IMR-90 (cell line): ENCODE results near the gene C3orf70. TPM values are rescaled to one million over a fixed set of nuclear protein-coding genes. Genes with fewer than 3 reads are reported as not detected.

Experiments used
- ATAC-seq: fragments of 200-7000 bp; cut with Tn5 transposase; 2 replicates; pipeline ENCODE4 v1.9.1; 2020; ENCODE audit warnings: low read depth, mild to moderate bottlenecking, moderate library complexity
- BruUV-seq: library from RNA; stranded (reverse); fragments of 400-500 nt; replicated peaks from 2 replicates; lab custom pipeline; 2021; lab: Mats Ljungman, UMichigan
- CTCF ChIA-PET: fragments of 300-600 bp; formaldehyde crosslinking; extraction: SDS; loops from one replicate; lab custom pipeline; 2021; ENCODE audit warnings: antibody characterized with exemption; lab: Yijun Ruan, JAX
- POLR2A ChIA-PET: fragments of 300-600 bp; sonication (Branson Sonifier 250); formaldehyde crosslinking; loops from one replicate; lab custom pipeline; 2022; ENCODE audit warnings: antibody characterized with exemption; ENCODE audit not compliant: unreplicated experiment; lab: Charles Lee
- DNase-seq: peaks from one replicate; pipeline ENCODE4 v3.0.0; 2013
- H2AFZ ChIP-seq: replicated peaks from 2 replicates; pipeline ENCODE3; 2013; ENCODE audit warnings: low read length, mild to moderate bottlenecking; ENCODE audit not compliant: poor library complexity
- H2AK5ac ChIP-seq: 2 replicates; pipeline ENCODE4 v1.6.1; 2013; ENCODE audit warnings: low read depth, low read length, inconsistent platforms
- H2AK9ac ChIP-seq: replicated peaks from 2 replicates; pipeline ENCODE3; 2013; ENCODE audit warnings: mild to moderate bottlenecking, low read depth, low read length, moderate library complexity; ENCODE audit not compliant: poor library complexity
- H2BK120ac ChIP-seq: 2 replicates; pipeline ENCODE4 v1.6.1; 2013; ENCODE audit warnings: low read depth, low read length, inconsistent platforms
- H2BK15ac ChIP-seq: 3 replicates; pipeline ENCODE4 v1.6.1; 2013; ENCODE audit warnings: low read depth, low read length, inconsistent platforms
- H2BK20ac ChIP-seq: 2 replicates; pipeline ENCODE4 v1.6.1; 2013; ENCODE audit warnings: low read depth, mild to moderate bottlenecking, inconsistent platforms, low read length, moderate library complexity
- H2BK5ac ChIP-seq: 2 replicates; pipeline ENCODE4 v1.6.1; 2013; ENCODE audit warnings: mild to moderate bottlenecking, low read depth, low read length, inconsistent platforms; ENCODE audit not compliant: poor library complexity, severe bottlenecking
- H3K14ac ChIP-seq: replicated peaks from 2 replicates; pipeline ENCODE4 v1.6.1; 2013; ENCODE audit warnings: low read depth, low read length, inconsistent platforms
- H3K18ac ChIP-seq: 2 replicates; pipeline ENCODE4 v1.6.1; 2013; ENCODE audit warnings: low read depth, low read length, control low read depth
- H3K23ac ChIP-seq: 2 replicates; pipeline ENCODE4 v1.6.1; 2013; ENCODE audit warnings: low read depth, low read length, inconsistent platforms
- H3K27ac ChIP-seq: 2 replicates; pipeline ENCODE4 v1.5.1; 2013; ENCODE audit warnings: mild to moderate bottlenecking, control low read depth, low read length; ENCODE audit not compliant: insufficient read depth
- H3K27me3 ChIP-seq: 2 replicates; pipeline ENCODE4 v1.6.1; 2013; ENCODE audit warnings: low read length; ENCODE audit not compliant: control insufficient read depth, insufficient read depth
- H3K36me3 ChIP-seq: 2 replicates; pipeline ENCODE4 v1.6.1; 2013; ENCODE audit warnings: low read length, mixed read lengths; ENCODE audit not compliant: control insufficient read depth, insufficient read depth
- H3K4ac ChIP-seq: 2 replicates; pipeline ENCODE4 v1.6.1; 2013; ENCODE audit warnings: low read depth, low read length, inconsistent platforms
- H3K4me1 ChIP-seq: 2 replicates; pipeline ENCODE4 v1.6.1; 2013; ENCODE audit warnings: low read length, mixed read lengths; ENCODE audit not compliant: control insufficient read depth, insufficient read depth
- H3K4me2 ChIP-seq: 2 replicates; pipeline ENCODE4 v1.6.1; 2013; ENCODE audit warnings: low read depth, mild to moderate bottlenecking, control low read depth, low read length, moderate library complexity
- H3K4me3 ChIP-seq: 2 replicates; pipeline ENCODE4 v1.5.1; 2013; ENCODE audit warnings: low read depth, mild to moderate bottlenecking, control low read depth, low read length, moderate library complexity; ENCODE audit not compliant: insufficient read depth
- H3K56ac ChIP-seq: 2 replicates; pipeline ENCODE4 v1.6.1; 2013; ENCODE audit warnings: low read length, inconsistent platforms; ENCODE audit not compliant: insufficient read depth; ENCODE audit errors: extremely low read depth
- H3K79me1 ChIP-seq, 2 experiments: 2 replicates each; pipeline ENCODE4 v1.6.1; 2013; ENCODE audit warnings: low read length in 2 of 2, inconsistent platforms in 1 of 2, low read depth in 1 of 2
- H3K9ac ChIP-seq: 2 replicates; pipeline ENCODE4 v1.6.1; 2013; ENCODE audit warnings: low read depth, low read length, control low read depth
- H3K9me1 ChIP-seq: 2 replicates; pipeline ENCODE4 v1.6.1; 2013; ENCODE audit warnings: low read length, inconsistent platforms; ENCODE audit not compliant: insufficient read depth
- H3K9me3 ChIP-seq: 2 replicates; pipeline ENCODE4 v1.6.1; 2013; ENCODE audit warnings: low read length; ENCODE audit not compliant: control insufficient read depth, insufficient read depth
- H4K20me1 ChIP-seq: 2 replicates; pipeline ENCODE4 v1.6.1; 2013; ENCODE audit warnings: low read length, inconsistent platforms; ENCODE audit not compliant: insufficient read depth
- H4K5ac ChIP-seq: 2 replicates; pipeline ENCODE4 v1.6.1; 2013; ENCODE audit warnings: mild to moderate bottlenecking, low read depth, low read length, control low read depth
- H4K8ac ChIP-seq, 2 experiments: 2 replicates each; pipeline ENCODE4 v1.6.1; 2013; ENCODE audit warnings: low read depth in 2 of 2, low read length in 2 of 2, control low read depth in 1 of 2, inconsistent platforms in 1 of 2
- H4K91ac ChIP-seq: 2 replicates; pipeline ENCODE4 v1.6.1; 2013; ENCODE audit warnings: low read depth, low read length, inconsistent platforms; ENCODE audit not compliant: insufficient read depth
- CEBPB ChIP-seq: IDR thresholded peaks from 2 replicates; pipeline ENCODE4 v1.6.1; 2012; ENCODE audit warnings: low read depth, low read length, improper control_type of control experiment
- CTCF ChIP-seq: conservative IDR thresholded peaks from 2 replicates; pipeline ENCODE4 v1.5.1; 2012; ENCODE audit warnings: mild to moderate bottlenecking, low read depth, low read length, improper control_type of control experiment
- ELK1 ChIP-seq: fragments of 150-350 bp; IDR thresholded peaks from 2 replicates; pipeline ENCODE4 v1.6.1; 2016; ENCODE audit warnings: low read depth, mild to moderate bottlenecking, low read length, moderate library complexity, borderline replicate concordance
- FOS ChIP-seq: fragments of 150-350 bp; IDR thresholded peaks from 2 replicates; pipeline ENCODE4 v1.6.1; 2016; ENCODE audit warnings: low read depth, low read length
- MAFK ChIP-seq: IDR thresholded peaks from 2 replicates; pipeline ENCODE4 v1.6.1; 2012; ENCODE audit warnings: low read depth, low read length, improper control_type of control experiment
- MAZ ChIP-seq: IDR thresholded peaks from 2 replicates; pipeline ENCODE4 v1.6.1; 2012; ENCODE audit warnings: low read depth, mild to moderate bottlenecking, low read length, improper control_type of control experiment, moderate library complexity, borderline replicate concordance
- NFE2L2 ChIP-seq: fragments of 150-350 bp; IDR thresholded peaks from 2 replicates; pipeline ENCODE4 v1.6.1; 2016; ENCODE audit warnings: low read depth, mild to moderate bottlenecking, low read length
- POLR2A ChIP-seq: IDR thresholded peaks from 2 replicates; pipeline ENCODE4 v1.6.1; 2012; ENCODE audit warnings: mild to moderate bottlenecking, low read depth, low read length
- SMC3 ChIP-seq: fragments of 150-350 bp; IDR thresholded peaks from 2 replicates; pipeline ENCODE4 v1.6.1; 2016; ENCODE audit warnings: low read depth, mild to moderate bottlenecking, antibody characterized with exemption, low read length, moderate library complexity
- WGBS, 2 experiments: methylation state at CpG; one replicate each; pipeline versions ENCODE4 v1.1.5 to v1.1.7; 2013; ENCODE audit warnings: missing lambda C conversion rate in 2 of 2; ENCODE audit not compliant: insufficient read length in 1 of 2; ENCODE audit errors: extremely low coverage in 2 of 2; 5-methylcytosine and 5-hydroxymethylcytosine counted together
- dilution Hi-C: fragments of 300-500 bp; cut with HindIII; formaldehyde crosslinking; loops from one replicate; pipeline ENCODE4 v1.14.3; 2018; ENCODE audit warnings: low sequenced_read_pairs; ENCODE audit not compliant: unreplicated experiment
- in situ Hi-C: fragments of 300-500 bp; cut with MboI; formaldehyde crosslinking; loops from 3 replicates; pipeline ENCODE4 v1.14.3; 2019; ENCODE audit warnings: low sequenced_read_pairs, inconsistent platforms, mixed read lengths
- intact Hi-C: fragments of 100-400 bp; cut with micrococcal nuclease; formaldehyde crosslinking; loops from 2 replicates; pipeline ENCODE4 v1.10.0; 2022
- polyA plus RNA-seq, 3 experiments: library from polyadenylated mRNA; depleted of rRNA; stranded (reverse); fragments of >200 nt; gene quantifications; 2 replicates each; pipeline ENCODE4 v1.2.3, GENCODE V29; 2012; ENCODE audit warnings: low replicate concordance in 1 of 3
- total RNA-seq: library from RNA; depleted of rRNA; stranded (reverse); fragments of >200 nt; gene quantifications from 2 replicates; pipeline ENCODE4 v1.2.3, GENCODE V29; 2012

The C3orf70 gene
- total and polyA plus RNA-seq, 2 of the 4 experiments (the other 2 are of a cell fraction): 0.96 to 1.8 TPM

GRCh38 chr3:185063431-185063830, 89.4 kb downstream of the C3orf70 start:
- no peak overlapping the region for H2AFZ ChIP-seq
- no peak overlapping the region for H4K5ac ChIP-seq
- H4K91ac ChIP-seq: no peak overlapping the region
- H3K14ac ChIP-seq: no peak overlapping the region
- no peak overlapping the region for H2BK120ac ChIP-seq
- H3K9ac ChIP-seq: no peak overlapping the region
- no peaks in the 10 kb centered on the region for H3K36me3 ChIP-seq
- TF ChIP-seq SMC3 (no peak), FOS (no peak), MAZ (no peak), POLR2A (no peak), MAFK (no peak), ELK1 (no peak), CEBPB (no peak), NFE2L2 (no peak), CTCF (no peak)
- no peak overlapping the region for H2BK20ac ChIP-seq
- H2BK5ac ChIP-seq: no peak overlapping the region
- no peaks in the 10 kb centered on the region for H4K20me1 ChIP-seq
- no peak overlapping the region for H3K23ac ChIP-seq
- CTCF ChIA-PET: interaction anchor here (1.4 kb wide), 1 partner anchor 14 kb away, joined by 5 read pairs; no protein-coding TSS in a partner anchor
- H3K9me1 ChIP-seq: no peaks in the 10 kb centered on the region
- no peak overlapping the region for H3K4me3 ChIP-seq
- no CpG with 5 or more reads among the region's 3 CpGs for WGBS, 2 experiments
- no peak overlapping the region for H3K4ac ChIP-seq
- H3K79me1 ChIP-seq: no peaks in the 10 kb centered on the region
- H3K4me2 ChIP-seq: no peak overlapping the region
- H3K4me1 ChIP-seq: no peaks in the 10 kb centered on the region
- H2AK9ac ChIP-seq: no peak overlapping the region
- no peak overlapping the region for H4K8ac ChIP-seq
- dilution Hi-C loops (no loop called here), in situ Hi-C loops (no loop called here), intact Hi-C loops (no loop called here)
- no peak overlapping the region for H3K27ac ChIP-seq
- H2BK15ac ChIP-seq: no peak overlapping the region
- POLR2A ChIA-PET: interaction anchor here (0.6 kb wide), 1 partner anchor 14 kb away, joined by 3 read pairs; no protein-coding TSS in a partner anchor
- DNase-seq (no peak), ATAC-seq (no peak)
- H2AK5ac ChIP-seq: no peak overlapping the region
- BruUV-seq: no TSS peak
- no peak overlapping the region for H3K18ac ChIP-seq
- H3K9me3 ChIP-seq: no peaks in the 10 kb centered on the region; the same call in 1 of the 2 replicates
- no peak overlapping the region for H3K56ac ChIP-seq
- H3K27me3 ChIP-seq: no peaks in the 10 kb centered on the region; the same call in 1 of the 2 replicates
